Dendritic cell treated with granulocyte-macrophage colony-stimulating factor and Interleukin-4, amounts not matched to agents 40 ng/mL and 50 ng/mL, for 4 days (primary cell): ENCODE results near the gene PBX4.

Source experiments
- H3K27ac Mint-ChIP-seq: one replicate; pipeline ENCODE4 v1.8.0; 2022; ENCODE audit warnings: mild to moderate bottlenecking, mixed read lengths
- H3K27me3 Mint-ChIP-seq: one replicate; pipeline ENCODE4 v1.8.0; 2022; ENCODE audit warnings: mild to moderate bottlenecking, mixed read lengths
- H3K36me3 Mint-ChIP-seq: one replicate; pipeline ENCODE4 v1.8.0; 2022; ENCODE audit warnings: low read depth, mixed read lengths
- H3K4me1 Mint-ChIP-seq: one replicate; pipeline ENCODE4 v1.8.0; 2022; ENCODE audit warnings: low read depth, mixed read lengths
- H3K4me3 Mint-ChIP-seq: one replicate; pipeline ENCODE4 v1.8.0; 2022; ENCODE audit warnings: mild to moderate bottlenecking, moderate library complexity, mixed read lengths
- H3K9me3 Mint-ChIP-seq: one replicate; pipeline ENCODE4 v1.8.0; 2022; ENCODE audit warnings: mixed read lengths
- intact Hi-C: fragments of 100-400 bp; cut with micrococcal nuclease; formaldehyde crosslinking; loops from one replicate; pipeline ENCODE4 v1.15.0; 2022

Gene PBX4

GRCh38 chr19:19526581-19527370 is 91.7 kb downstream of the PBX4 start:
- no peak overlapping the region for H3K27ac Mint-ChIP-seq
- H3K4me3 Mint-ChIP-seq: no peak overlapping the region
- intact Hi-C loops: no loop called here
- H3K36me3 Mint-ChIP-seq: peaks cover 79% of the 10 kb centered on the region
- peaks cover 12% of the 10 kb centered on the region for H3K4me1 Mint-ChIP-seq
- no peaks in the 10 kb centered on the region for H3K9me3 Mint-ChIP-seq
- no peaks in the 10 kb centered on the region for H3K27me3 Mint-ChIP-seq

- Mint-ChIP-seq H3K27ac (no peak overlapping the region), H3K36me3 (peaks cover 85% of the 10 kb centered on the region), H3K4me3 (no peak overlapping the region)
Measured at GRCh38 chr19:19525611-19526380, 92.7 kb downstream of the PBX4 start.

GRCh38 chr19:19524053-19524452 is 94.4 kb downstream of the PBX4 start:
- Mint-ChIP-seq H3K4me1 (peaks cover 21% of the 10 kb centered on the region), H3K27me3 (no peaks in the 10 kb centered on the region), H3K9me3 (no peaks in the 10 kb centered on the region), H3K36me3 (peaks cover 90% of the 10 kb centered on the region), H3K27ac (no peak overlapping the region), H3K4me3 (no peak overlapping the region)
- intact Hi-C loops: no loop called here

More at GRCh38 chr19:19525611-19526380, 92.7 kb downstream of the PBX4 start:
- intact Hi-C loops: no loop called here
- H3K27me3 Mint-ChIP-seq: no peaks in the 10 kb centered on the region
- peaks cover 13% of the 10 kb centered on the region for H3K4me1 Mint-ChIP-seq
- H3K9me3 Mint-ChIP-seq: no peaks in the 10 kb centered on the region

- intact Hi-C loops: no loop called here
- Mint-ChIP-seq H3K4me3 (no peak overlapping the region), H3K9me3 (no peaks in the 10 kb centered on the region), H3K4me1 (peaks cover 23% of the 10 kb centered on the region), H3K27me3 (no peaks in the 10 kb centered on the region), H3K27ac (no peak overlapping the region), H3K36me3 (peaks cover 84% of the 10 kb centered on the region)
Measured at GRCh38 chr19:19523177-19523576, 95.3 kb downstream of the PBX4 start.

- Mint-ChIP-seq H3K27ac (no peak overlapping the region), H3K9me3 (no peaks in the 10 kb centered on the region), H3K27me3 (no peaks in the 10 kb centered on the region), H3K36me3 (peaks cover 69% of the 10 kb centered on the region), H3K4me3 (no peak overlapping the region), H3K4me1 (peaks cover 26% of the 10 kb centered on the region)
- intact Hi-C loops: no loop called here
Measured at GRCh38 chr19:19520989-19521388, 97.5 kb downstream of the PBX4 start.

- H3K27me3 Mint-ChIP-seq: peaks cover 8% of the 10 kb centered on the region
- intact Hi-C loops: no loop called here
- H3K9me3 Mint-ChIP-seq: peaks cover 10% of the 10 kb centered on the region
- H3K36me3 Mint-ChIP-seq: peaks cover 54% of the 10 kb centered on the region
- H3K27ac Mint-ChIP-seq: no peak overlapping the region
- peak overlapping the region; percentile 17 for H3K4me3 Mint-ChIP-seq
- peaks cover 26% of the 10 kb centered on the region for H3K4me1 Mint-ChIP-seq
Measured at GRCh38 chr19:19517235-19517619, 101.3 kb downstream of the PBX4 start.

- H3K36me3 Mint-ChIP-seq: peaks cover 43% of the 10 kb centered on the region
- H3K4me1 Mint-ChIP-seq: peaks cover 24% of the 10 kb centered on the region
- H3K4me3 Mint-ChIP-seq: peak within 1 kb of the TSS; percentile 90
- H3K27me3 Mint-ChIP-seq: peaks cover 8% of the 10 kb centered on the region
- intact Hi-C loops: no loop called here
- H3K9me3 Mint-ChIP-seq: peaks cover 10% of the 10 kb centered on the region
- H3K27ac Mint-ChIP-seq: peak within 1 kb of the TSS; percentile 96
Measured at GRCh38 chr19:19515642-19516519, 102.6 kb downstream of the PBX4 start, which contains the start of gene NDUFA13. TSS of gene NDUFA13 (plus strand) at chr19:19516225. CDS start at chr19:19516239, 14 bp downstream.

- Mint-ChIP-seq H3K4me3 (peak within 1 kb of the TSS; percentile 90), H3K4me1 (peaks cover 16% of the 10 kb centered on the region), H3K36me3 (peaks cover 35% of the 10 kb centered on the region), H3K27ac (peak within 1 kb of the TSS; percentile 96), H3K27me3 (peaks cover 8% of the 10 kb centered on the region), H3K9me3 (peaks cover 10% of the 10 kb centered on the region)
- intact Hi-C loops: no loop called here
Measured at GRCh38 chr19:19514881-19515641, 103.4 kb downstream of the PBX4 start, which contains the start of gene TSSK6. TSS of gene TSSK6 (minus strand) at chr19:19515548. CDS start at chr19:19515427, 121 bp downstream.

GRCh38 chr19:19514215-19514657 is 104.3 kb downstream of the PBX4 start:
- intact Hi-C loops: no loop called here
- Mint-ChIP-seq H3K27me3 (peaks cover 8% of the 10 kb centered on the region), H3K4me3 (peak overlapping the region; percentile 13)

GRCh38 chr19:19513682-19514081 is 104.8 kb downstream of the PBX4 start:
- H3K4me1 Mint-ChIP-seq: peaks cover 5% of the 10 kb centered on the region
- H3K27ac Mint-ChIP-seq: no peak overlapping the region
- intact Hi-C loops: no loop called here
- H3K27me3 Mint-ChIP-seq: peaks cover 8% of the 10 kb centered on the region
- H3K36me3 Mint-ChIP-seq: peaks cover 22% of the 10 kb centered on the region
- H3K4me3 Mint-ChIP-seq: no peak overlapping the region
- H3K9me3 Mint-ChIP-seq: peaks cover 10% of the 10 kb centered on the region

More at GRCh38 chr19:19514215-19514657, 104.3 kb downstream of the PBX4 start:
- no peak overlapping the region for H3K27ac Mint-ChIP-seq
- peaks cover 10% of the 10 kb centered on the region for H3K9me3 Mint-ChIP-seq
- peaks cover 8% of the 10 kb centered on the region for H3K4me1 Mint-ChIP-seq
- peaks cover 27% of the 10 kb centered on the region for H3K36me3 Mint-ChIP-seq
